ENCODE results near the gene PRKN.

DNA sequence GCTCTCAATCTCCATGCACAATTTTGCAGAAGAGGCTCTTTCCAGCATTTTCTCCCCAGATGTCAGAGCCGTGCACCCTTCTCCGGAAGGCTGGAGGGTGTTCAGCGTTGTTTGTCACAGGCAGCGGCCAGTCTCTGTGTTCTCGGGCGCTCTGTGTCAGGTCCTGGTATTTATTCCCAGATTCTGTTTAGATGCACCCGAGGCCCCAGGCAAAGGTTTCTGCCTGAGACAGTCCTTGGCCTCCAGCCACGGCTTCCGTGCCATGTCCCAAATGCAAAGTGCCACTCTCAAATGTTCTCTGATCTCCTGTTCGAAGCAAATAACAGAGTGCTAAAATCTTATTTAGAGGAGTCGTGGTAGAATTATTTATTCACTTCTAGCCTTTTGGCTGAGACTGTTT, 1313.4 kb downstream of the PRKN start:
- TF ChIP-seq, protein P1, sequence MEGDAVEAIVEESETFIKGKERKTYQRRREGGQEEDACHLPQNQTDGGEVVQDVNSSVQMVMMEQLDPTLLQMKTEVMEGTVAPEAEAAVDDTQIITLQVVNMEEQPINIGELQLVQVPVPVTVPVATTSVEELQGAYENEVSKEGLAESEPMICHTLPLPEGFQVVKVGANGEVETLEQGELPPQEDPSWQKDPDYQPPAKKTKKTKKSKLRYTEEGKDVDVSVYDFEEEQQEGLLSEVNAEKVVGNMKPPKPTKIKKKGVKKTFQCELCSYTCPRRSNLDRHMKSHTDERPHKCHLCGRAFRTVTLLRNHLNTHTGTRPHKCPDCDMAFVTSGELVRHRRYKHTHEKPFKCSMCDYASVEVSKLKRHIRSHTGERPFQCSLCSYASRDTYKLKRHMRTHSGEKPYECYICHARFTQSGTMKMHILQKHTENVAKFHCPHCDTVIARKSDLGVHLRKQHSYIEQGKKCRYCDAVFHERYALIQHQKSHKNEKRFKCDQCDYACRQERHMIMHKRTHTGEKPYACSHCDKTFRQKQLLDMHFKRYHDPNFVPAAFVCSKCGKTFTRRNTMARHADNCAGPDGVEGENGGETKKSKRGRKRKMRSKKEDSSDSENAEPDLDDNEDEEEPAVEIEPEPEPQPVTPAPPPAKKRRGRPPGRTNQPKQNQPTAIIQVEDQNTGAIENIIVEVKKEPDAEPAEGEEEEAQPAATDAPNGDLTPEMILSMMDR (IDR thresholded peaks at IDR 0.05) = no peak
- TF ChIP-seq EZH2phosphoT487 (IDR thresholded peaks at IDR 0.05) = no peak
- TF ChIP-seq EZH2 (IDR thresholded peaks at IDR 0.05) = no peak

Data from neural progenitor cell (in vitro differentiated cells).